Smooth muscle cell (in vitro differentiated cells): ENCODE data around the gene ITGA1. TPM values are rescaled to one million over a fixed set of nuclear protein-coding genes. Genes with fewer than 3 reads are reported as not detected.

Source experiments
- DNase-seq: peaks from one replicate; lab custom pipeline; 2025; ENCODE audit not compliant: unreplicated experiment; lab: John Stamatoyannopoulos, UW
- H2AFZ ChIP-seq: fragments of 200-600 bp; sonication (generic); 2 replicates; pipeline ENCODE4 v1.6.0; 2016; ENCODE audit warnings: antibody characterized with exemption, low read depth, mild to moderate bottlenecking
- H3F3A ChIP-seq: fragments of 200-600 bp; sonication (generic); 2 replicates; pipeline ENCODE4 v1.6.0; 2017; ENCODE audit warnings: antibody characterized with exemption, low read depth
- H3K27ac ChIP-seq: fragments of 200-600 bp; sonication (generic); 2 replicates; pipeline ENCODE4 v1.5.1; 2016; ENCODE audit warnings: low read depth, mild to moderate bottlenecking
- H3K27me3 ChIP-seq: fragments of 200-600 bp; sonication (generic); 2 replicates; pipeline ENCODE4 v1.6.1; 2016; ENCODE audit warnings: low read depth, mild to moderate bottlenecking
- H3K36me3 ChIP-seq: fragments of 200-600 bp; sonication (generic); 2 replicates; pipeline ENCODE4 v1.5.1; 2016; ENCODE audit warnings: low read depth
- H3K4me1 ChIP-seq: fragments of 200-600 bp; sonication (generic); 2 replicates; pipeline ENCODE4 v1.5.1; 2016; ENCODE audit warnings: low read depth
- H3K4me2 ChIP-seq: fragments of 200-600 bp; sonication (generic); 2 replicates; pipeline ENCODE4 v1.6.0; 2016; ENCODE audit warnings: mild to moderate bottlenecking
- H3K4me3 ChIP-seq: fragments of 200-600 bp; sonication (generic); 2 replicates; pipeline ENCODE4 v1.5.1; 2016; ENCODE audit warnings: mild to moderate bottlenecking
- H3K79me2 ChIP-seq: fragments of 200-600 bp; sonication (generic); 2 replicates; pipeline ENCODE4 v1.6.0; 2016; ENCODE audit warnings: low read depth, mild to moderate bottlenecking
- H3K9ac ChIP-seq: fragments of 200-600 bp; sonication (generic); 2 replicates; pipeline ENCODE4 v1.6.0; 2016; ENCODE audit warnings: low read depth
- H3K9me3 ChIP-seq: fragments of 200-600 bp; sonication (generic); replicated peaks from 2 replicates; pipeline ENCODE4 v1.5.1; 2016; ENCODE audit warnings: low read depth
- H4K20me1 ChIP-seq: fragments of 200-600 bp; sonication (generic); 2 replicates; pipeline ENCODE4 v1.6.0; 2016; ENCODE audit warnings: low read depth
- WGBS: methylation state at CpG from one replicate; pipeline ENCODE4 v1.1.7; 2016; ENCODE audit warnings: low lambda C conversion rate; 5-methylcytosine and 5-hydroxymethylcytosine counted together
- polyA plus RNA-seq: library from polyadenylated mRNA; unstranded; fragments of >200 nt; fragmentation: Nextera tagmentation; extraction: Ambion mirVana; gene quantifications from 2 replicates; pipeline ENCODE4 v1.2.1, GENCODE V29; 2016
- total RNA-seq: library from RNA; depleted of rRNA; stranded (reverse); fragments of >200 nt; gene quantifications from 2 replicates; pipeline ENCODE4 v1.2.3, GENCODE V29; 2014
- TF ChIP-seq, protein P1 (sequence below): fragments of 200-600 bp; sonication (generic); IDR thresholded peaks from 2 replicates; pipeline ENCODE4 v1.5.1; 2017; ENCODE audit warnings: borderline replicate concordance, mild to moderate bottlenecking, antibody characterized with exemption; ENCODE audit not compliant: insufficient read depth, poor library complexity, severe bottlenecking

Gene ITGA1
- total and polyA plus RNA-seq, 2 experiments from 2014 or later: 85.2 to 250 TPM

GRCh38 chr5:52837068-52837467 is 49.4 kb downstream of the ITGA1 start:
- no peak for DNase-seq
- H3K4me2 ChIP-seq: peak overlapping the region; percentile 72
- peak overlapping the region; percentile 91 for H3K27ac ChIP-seq

GRCh38 chr5:52837591-52838001 is 49.9 kb downstream of the ITGA1 start:
- H3K36me3 ChIP-seq: no peaks in the 10 kb centered on the region
- DNase-seq: no peak
- H3K27ac ChIP-seq: peak overlapping the region; percentile 91
- peaks cover 34% of the 10 kb centered on the region for H3F3A ChIP-seq
- H3K79me2 ChIP-seq: peaks cover 82% of the 10 kb centered on the region
- H3K9me3 ChIP-seq: no peaks in the 10 kb centered on the region
- peak overlapping the region; percentile 72 for H3K9ac ChIP-seq
- peaks cover 28% of the 10 kb centered on the region for H3K4me1 ChIP-seq
- peak overlapping the region; percentile 17 for H2AFZ ChIP-seq
- WGBS: 49% methylated on average over 2 of the region's 2 CpGs
- H3K4me3 ChIP-seq: peak overlapping the region; percentile 3
- peak overlapping the region; percentile 72 for H3K4me2 ChIP-seq
- H4K20me1 ChIP-seq: no peaks in the 10 kb centered on the region
- TF ChIP-seq, protein P1, sequence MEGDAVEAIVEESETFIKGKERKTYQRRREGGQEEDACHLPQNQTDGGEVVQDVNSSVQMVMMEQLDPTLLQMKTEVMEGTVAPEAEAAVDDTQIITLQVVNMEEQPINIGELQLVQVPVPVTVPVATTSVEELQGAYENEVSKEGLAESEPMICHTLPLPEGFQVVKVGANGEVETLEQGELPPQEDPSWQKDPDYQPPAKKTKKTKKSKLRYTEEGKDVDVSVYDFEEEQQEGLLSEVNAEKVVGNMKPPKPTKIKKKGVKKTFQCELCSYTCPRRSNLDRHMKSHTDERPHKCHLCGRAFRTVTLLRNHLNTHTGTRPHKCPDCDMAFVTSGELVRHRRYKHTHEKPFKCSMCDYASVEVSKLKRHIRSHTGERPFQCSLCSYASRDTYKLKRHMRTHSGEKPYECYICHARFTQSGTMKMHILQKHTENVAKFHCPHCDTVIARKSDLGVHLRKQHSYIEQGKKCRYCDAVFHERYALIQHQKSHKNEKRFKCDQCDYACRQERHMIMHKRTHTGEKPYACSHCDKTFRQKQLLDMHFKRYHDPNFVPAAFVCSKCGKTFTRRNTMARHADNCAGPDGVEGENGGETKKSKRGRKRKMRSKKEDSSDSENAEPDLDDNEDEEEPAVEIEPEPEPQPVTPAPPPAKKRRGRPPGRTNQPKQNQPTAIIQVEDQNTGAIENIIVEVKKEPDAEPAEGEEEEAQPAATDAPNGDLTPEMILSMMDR: no peak
- H3K27me3 ChIP-seq: no peaks in the 10 kb centered on the region

More at GRCh38 chr5:52837068-52837467, 49.4 kb downstream of the ITGA1 start:
- Histone ChIP-seq H3F3A (peaks cover 34% of the 10 kb centered on the region), H2AFZ (peak overlapping the region; percentile 17), H3K79me2 (peaks cover 82% of the 10 kb centered on the region), H3K27me3 (no peaks in the 10 kb centered on the region), H3K4me1 (peaks cover 28% of the 10 kb centered on the region), H3K9me3 (no peaks in the 10 kb centered on the region), H4K20me1 (no peaks in the 10 kb centered on the region), H3K9ac (peak overlapping the region; percentile 72), H3K4me3 (peak overlapping the region; percentile 3), H3K36me3 (no peaks in the 10 kb centered on the region)
- WGBS: 41% methylated on average over 7 of the region's 7 CpGs
- TF ChIP-seq, protein P1: no peak

GRCh38 chr5:52838326-52839015 is 50.8 kb downstream of the ITGA1 start:
- Histone ChIP-seq H3K4me1 (peaks cover 28% of the 10 kb centered on the region), H3F3A (peaks cover 34% of the 10 kb centered on the region), H3K9ac (peak overlapping the region; percentile 72), H2AFZ (no peak overlapping the region), H3K79me2 (peaks cover 83% of the 10 kb centered on the region), H3K36me3 (no peaks in the 10 kb centered on the region), H3K4me2 (peak overlapping the region; percentile 83), H3K9me3 (no peaks in the 10 kb centered on the region), H3K27ac (peak overlapping the region; percentile 91), H3K27me3 (no peaks in the 10 kb centered on the region), H3K4me3 (no peak overlapping the region), H4K20me1 (no peaks in the 10 kb centered on the region)
- 29% methylated on average over 7 of the region's 7 CpGs for WGBS
- TF ChIP-seq, protein P1: no peak
- DNase-seq: no peak

DNA sequence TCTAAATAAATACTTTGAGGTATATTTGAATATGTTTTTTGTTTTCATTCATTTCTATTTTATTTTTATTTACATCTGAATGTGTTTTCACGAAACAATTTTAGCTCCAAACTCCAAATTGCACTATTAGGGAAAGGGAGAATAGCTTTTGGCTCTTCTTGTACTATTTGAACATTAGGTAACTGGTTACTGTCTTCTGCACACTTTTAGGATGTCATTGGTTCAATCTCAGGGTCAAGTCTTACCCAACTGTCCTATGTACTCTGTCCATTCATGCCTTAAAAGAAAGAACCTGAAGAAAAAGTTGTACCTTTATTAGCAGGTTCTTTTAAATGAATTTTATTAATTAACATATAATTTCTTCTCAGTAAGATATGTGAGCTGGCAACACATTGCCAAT is 51.6 kb downstream of the ITGA1 start:
- H3K4me3 ChIP-seq: no peak overlapping the region
- no peaks in the 10 kb centered on the region for H3K27me3 ChIP-seq
- TF ChIP-seq, protein P1: no peak
- peaks cover 34% of the 10 kb centered on the region for H3F3A ChIP-seq
- H3K9me3 ChIP-seq: no peaks in the 10 kb centered on the region
- peaks cover 28% of the 10 kb centered on the region for H3K4me1 ChIP-seq
- peak overlapping the region; percentile 91 for H3K27ac ChIP-seq
- H4K20me1 ChIP-seq: no peaks in the 10 kb centered on the region
- no peak for DNase-seq
- H3K36me3 ChIP-seq: no peaks in the 10 kb centered on the region
- 100% methylated on average over 1 of the region's 1 CpG for WGBS
- H3K4me2 ChIP-seq: peak overlapping the region; percentile 83
- H3K9ac ChIP-seq: peak overlapping the region; percentile 52
- H3K79me2 ChIP-seq: peaks cover 83% of the 10 kb centered on the region
- H2AFZ ChIP-seq: no peak overlapping the region
